CD4-positive, alpha-beta T cell treated with Interleukin-17A for 4 hours (primary cell): ENCODE data around the gene OR4N2.
"Not testable (repeated sequence)": the region's sequence is repeated elsewhere in the genome, so short reads cannot be mapped to it uniquely, and the experiment has no call there.

Experiments
- DNase-seq: peaks from one replicate; pipeline ENCODE4 v3.0.0-alpha.2; 2020; ENCODE audit warnings: mixed read lengths

OR4N2 gene

GRCh38 chr14:19803470-19803869 is at the start of gene OR4N2:
Gene OR4N2 (plus strand): TSS chr14:19803770. CDS start chr14:19827449, 23,679 bp downstream.
- DNase-seq, result not testable (repeated sequence)

GRCh38 chr14:19754172-19754571 is 49.4 kb upstream of the OR4N2 start:
- DNase-seq, result no peak

GRCh38 chr14:19771491-19771890 is 32.1 kb upstream of the OR4N2 start:
- DNase-seq, result not testable (repeated sequence)

GRCh38 chr14:19771895-19772430 is 31.6 kb upstream of the OR4N2 start:
- DNase-seq, result no peak

- DNase-seq, result not testable (repeated sequence)
Observed at GRCh38 chr14:19772454-19772853, 31.1 kb upstream of the OR4N2 start.

- DNase-seq, result not testable (repeated sequence)
Observed at GRCh38 chr14:19773204-19773603, 30.4 kb upstream of the OR4N2 start, which contains the start of gene OR4M1. Gene OR4M1 (plus strand): TSS chr14:19773504. CDS start chr14:19780323, 6,819 bp downstream.

GRCh38 chr14:19775587-19775986 is 28.0 kb upstream of the OR4N2 start:
- DNase-seq, result no peak

GRCh38 chr14:19785848-19786247 is 17.7 kb upstream of the OR4N2 start:
- not testable (repeated sequence) for DNase-seq

- DNase-seq, result not testable (repeated sequence)
Observed at GRCh38 chr14:19787318-19787717, 16.3 kb upstream of the OR4N2 start.

- DNase-seq, result not testable (repeated sequence)
Observed at GRCh38 chr14:19788150-19788549, 15.4 kb upstream of the OR4N2 start.

- not testable (repeated sequence) for DNase-seq
Observed at GRCh38 chr14:19796520-19797108, 7.0 kb upstream of the OR4N2 start.

GRCh38 chr14:19799880-19800279 is 3.7 kb upstream of the OR4N2 start:
- DNase-seq, result no peak

- DNase-seq, result no peak
Observed at GRCh38 chr14:19800282-19801117, 3.1 kb upstream of the OR4N2 start.

GRCh38 chr14:19801118-19801464 is 2.5 kb upstream of the OR4N2 start:
- no peak for DNase-seq

GRCh38 chr14:19813171-19813920 is 9.8 kb downstream of the OR4N2 start:
- not testable (repeated sequence) for DNase-seq

GRCh38 chr14:19819879-19820278 is 16.3 kb downstream of the OR4N2 start:
- not testable (repeated sequence) for DNase-seq

- DNase-seq, result not testable (repeated sequence)
Observed at GRCh38 chr14:19821016-19821415, 17.4 kb downstream of the OR4N2 start.

- no peak for DNase-seq
Observed at GRCh38 chr14:19823178-19823577, 19.6 kb downstream of the OR4N2 start.

GRCh38 chr14:19823765-19824164 is 20.2 kb downstream of the OR4N2 start:
- DNase-seq, result no peak

GRCh38 chr14:19827626-19828244 is 24.2 kb downstream of the OR4N2 start:
- not testable (repeated sequence) for DNase-seq

GRCh38 chr14:19828314-19828713 is 24.7 kb downstream of the OR4N2 start:
- DNase-seq, result no peak

- DNase-seq, result not testable (repeated sequence)
Observed at GRCh38 chr14:19834203-19834848, 30.8 kb downstream of the OR4N2 start.
